ENCODE results near the gene GAS2L2. TPM values are rescaled to one million over a fixed set of nuclear protein-coding genes. Genes with fewer than 3 reads are reported as not detected.

GAS2L2 gene
- total RNA-seq, 1 experiment from 2014 or later: 0.15 TPM

DNA sequence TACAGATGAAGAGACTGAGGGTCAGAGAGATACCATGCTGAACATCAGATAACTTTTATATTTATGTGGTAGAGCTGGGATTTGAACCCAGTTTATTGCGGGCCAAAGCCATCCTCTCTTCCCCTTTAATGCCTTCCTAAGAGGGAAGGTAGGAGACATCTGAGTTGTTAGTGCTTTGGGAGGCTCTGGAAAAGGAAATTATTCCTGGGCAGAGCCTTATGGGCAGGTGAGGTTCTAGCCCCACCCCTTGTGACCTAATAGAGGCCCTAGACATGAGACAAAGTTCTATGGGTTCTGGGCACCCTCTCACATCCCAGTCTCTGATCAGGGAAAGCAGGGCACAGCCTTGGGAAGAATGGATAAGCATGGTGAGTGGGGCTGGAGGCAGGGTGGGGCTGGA is 7.5 kb upstream of the GAS2L2 start, which contains the start of gene C17orf50:
Gene C17orf50, plus strand, starts transcription at position 301 of the 400 bp plus-strand sequence. Its CDS starts 55 bp downstream, at position 356.
- Mint-ChIP-seq H3K27me3 (ENCODE audit: low read depth) (peaks cover 11% of the 10 kb centered on the region), H3K9me3 (no peaks in the 10 kb centered on the region), H3K36me3 (no peaks in the 10 kb centered on the region), H3K27ac (no peak within 1 kb of the TSS), H3K4me3 (no peak within 1 kb of the TSS), H3K4me1 (peaks cover 10% of the 10 kb centered on the region)
- ChIA-PET CTCF (interaction anchor here (5.8 kb wide), 1 partner anchor 10 kb away, joined by 100 read pairs; the partner anchor contains the start of gene GAS2L2), POLR2A (interaction anchor here (0.9 kb wide), 1 partner anchor 48 kb away, joined by 3 read pairs; no protein-coding TSS in a partner anchor)
- no peak for DNase-seq (ENCODE audit: low spot score)
- TF ChIP-seq ESRRA (CRISPR knock-in tag; IDR thresholded peaks at IDR 0.05; ENCODE audit: borderline replicate concordance): no peak
- no peak for TF ChIP-seq EMX1 (CRISPR knock-in tag; IDR thresholded peaks at IDR 0.05)
- no peak for TF ChIP-seq FOXJ3 (CRISPR knock-in tag; IDR thresholded peaks at IDR 0.05; ENCODE audit: borderline replicate concordance)
- TF ChIP-seq, protein P1, sequence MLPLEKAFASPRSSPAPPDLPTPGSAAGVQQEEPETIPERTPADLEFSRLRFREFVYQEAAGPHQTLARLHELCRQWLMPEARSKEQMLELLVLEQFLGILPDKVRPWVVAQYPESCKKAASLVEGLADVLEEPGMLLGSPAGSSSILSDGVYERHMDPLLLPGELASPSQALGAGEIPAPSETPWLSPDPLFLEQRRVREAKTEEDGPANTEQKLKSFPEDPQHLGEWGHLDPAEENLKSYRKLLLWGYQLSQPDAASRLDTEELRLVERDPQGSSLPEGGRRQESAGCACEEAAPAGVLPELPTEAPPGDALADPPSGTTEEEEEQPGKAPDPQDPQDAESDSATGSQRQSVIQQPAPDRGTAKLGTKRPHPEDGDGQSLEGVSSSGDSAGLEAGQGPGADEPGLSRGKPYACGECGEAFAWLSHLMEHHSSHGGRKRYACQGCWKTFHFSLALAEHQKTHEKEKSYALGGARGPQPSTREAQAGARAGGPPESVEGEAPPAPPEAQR (CRISPR knock-in tag; IDR thresholded peaks at IDR 0.05): no peak
- no peak for TF ChIP-seq JAZF1 (CRISPR knock-in tag; IDR thresholded peaks at IDR 0.05)
- TF ChIP-seq, protein P2, sequence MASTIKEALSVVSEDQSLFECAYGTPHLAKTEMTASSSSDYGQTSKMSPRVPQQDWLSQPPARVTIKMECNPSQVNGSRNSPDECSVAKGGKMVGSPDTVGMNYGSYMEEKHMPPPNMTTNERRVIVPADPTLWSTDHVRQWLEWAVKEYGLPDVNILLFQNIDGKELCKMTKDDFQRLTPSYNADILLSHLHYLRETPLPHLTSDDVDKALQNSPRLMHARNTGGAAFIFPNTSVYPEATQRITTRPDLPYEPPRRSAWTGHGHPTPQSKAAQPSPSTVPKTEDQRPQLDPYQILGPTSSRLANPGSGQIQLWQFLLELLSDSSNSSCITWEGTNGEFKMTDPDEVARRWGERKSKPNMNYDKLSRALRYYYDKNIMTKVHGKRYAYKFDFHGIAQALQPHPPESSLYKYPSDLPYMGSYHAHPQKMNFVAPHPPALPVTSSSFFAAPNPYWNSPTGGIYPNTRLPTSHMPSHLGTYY (CRISPR knock-in tag; IDR thresholded peaks at IDR 0.05): no peak
- no peak for TF ChIP-seq TEAD4 (CRISPR knock-in tag; IDR thresholded peaks at IDR 0.05)
- TF ChIP-seq ZBTB21 (CRISPR knock-in tag; IDR thresholded peaks at IDR 0.05; ENCODE audit: borderline replicate concordance): no peak
- TF ChIP-seq SP1 (CRISPR knock-in tag; conservative IDR thresholded peaks at IDR 0.05): no peak
- no peak for TF ChIP-seq CBFB (CRISPR knock-in tag; IDR thresholded peaks at IDR 0.05; ENCODE audit: low read depth)
- no peak for TF ChIP-seq CREB1 (CRISPR knock-in tag; IDR thresholded peaks at IDR 0.05)
- no peak for TF ChIP-seq IRF2 (CRISPR knock-in tag; IDR thresholded peaks at IDR 0.05; ENCODE audit: borderline replicate concordance, low read depth)
- ATAC-seq: no peak

DNA sequence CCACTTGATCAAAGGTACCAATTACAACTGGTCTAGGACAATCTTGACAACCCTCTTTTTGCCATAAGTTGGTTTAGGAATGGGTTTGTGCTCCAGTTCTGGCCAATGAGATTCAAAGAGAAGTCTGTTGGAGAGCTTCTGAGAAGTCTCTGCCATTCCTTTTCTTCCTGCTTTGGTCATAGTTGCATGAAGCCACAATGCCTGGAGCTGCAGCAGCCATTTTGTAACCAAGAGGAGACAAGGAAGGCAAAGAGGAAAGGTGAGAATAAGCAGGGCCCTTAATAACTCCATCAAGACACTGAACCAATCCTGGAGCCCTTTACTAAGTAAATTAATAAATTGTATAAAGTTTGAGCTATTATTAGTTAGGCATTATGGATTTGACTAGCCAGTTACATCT is 4.2 kb upstream of the GAS2L2 start:
- ChIA-PET CTCF (interaction anchor here (1.8 kb wide), 1 partner anchor 48 kb away, joined by 5 read pairs; no protein-coding TSS in a partner anchor), POLR2A (no interaction called here)
- Mint-ChIP-seq H3K4me3 (no peak overlapping the region), H3K27me3 (ENCODE audit: low read depth) (peaks cover 5% of the 10 kb centered on the region), H3K36me3 (no peaks in the 10 kb centered on the region), H3K9me3 (no peaks in the 10 kb centered on the region), H3K4me1 (peaks cover 7% of the 10 kb centered on the region), H3K27ac (no peak overlapping the region)
- no peak for DNase-seq (ENCODE audit: low spot score)
- ATAC-seq: no peak
- TF ChIP-seq, protein P3, sequence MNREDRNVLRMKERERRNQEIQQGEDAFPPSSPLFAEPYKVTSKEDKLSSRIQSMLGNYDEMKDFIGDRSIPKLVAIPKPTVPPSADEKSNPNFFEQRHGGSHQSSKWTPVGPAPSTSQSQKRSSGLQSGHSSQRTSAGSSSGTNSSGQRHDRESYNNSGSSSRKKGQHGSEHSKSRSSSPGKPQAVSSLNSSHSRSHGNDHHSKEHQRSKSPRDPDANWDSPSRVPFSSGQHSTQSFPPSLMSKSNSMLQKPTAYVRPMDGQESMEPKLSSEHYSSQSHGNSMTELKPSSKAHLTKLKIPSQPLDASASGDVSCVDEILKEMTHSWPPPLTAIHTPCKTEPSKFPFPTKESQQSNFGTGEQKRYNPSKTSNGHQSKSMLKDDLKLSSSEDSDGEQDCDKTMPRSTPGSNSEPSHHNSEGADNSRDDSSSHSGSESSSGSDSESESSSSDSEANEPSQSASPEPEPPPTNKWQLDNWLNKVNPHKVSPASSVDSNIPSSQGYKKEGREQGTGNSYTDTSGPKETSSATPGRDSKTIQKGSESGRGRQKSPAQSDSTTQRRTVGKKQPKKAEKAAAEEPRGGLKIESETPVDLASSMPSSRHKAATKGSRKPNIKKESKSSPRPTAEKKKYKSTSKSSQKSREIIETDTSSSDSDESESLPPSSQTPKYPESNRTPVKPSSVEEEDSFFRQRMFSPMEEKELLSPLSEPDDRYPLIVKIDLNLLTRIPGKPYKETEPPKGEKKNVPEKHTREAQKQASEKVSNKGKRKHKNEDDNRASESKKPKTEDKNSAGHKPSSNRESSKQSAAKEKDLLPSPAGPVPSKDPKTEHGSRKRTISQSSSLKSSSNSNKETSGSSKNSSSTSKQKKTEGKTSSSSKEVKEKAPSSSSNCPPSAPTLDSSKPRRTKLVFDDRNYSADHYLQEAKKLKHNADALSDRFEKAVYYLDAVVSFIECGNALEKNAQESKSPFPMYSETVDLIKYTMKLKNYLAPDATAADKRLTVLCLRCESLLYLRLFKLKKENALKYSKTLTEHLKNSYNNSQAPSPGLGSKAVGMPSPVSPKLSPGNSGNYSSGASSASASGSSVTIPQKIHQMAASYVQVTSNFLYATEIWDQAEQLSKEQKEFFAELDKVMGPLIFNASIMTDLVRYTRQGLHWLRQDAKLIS (CRISPR knock-in tag; IDR thresholded peaks at IDR 0.05; ENCODE audit: borderline replicate concordance): no peak
- TF ChIP-seq, protein P4, sequence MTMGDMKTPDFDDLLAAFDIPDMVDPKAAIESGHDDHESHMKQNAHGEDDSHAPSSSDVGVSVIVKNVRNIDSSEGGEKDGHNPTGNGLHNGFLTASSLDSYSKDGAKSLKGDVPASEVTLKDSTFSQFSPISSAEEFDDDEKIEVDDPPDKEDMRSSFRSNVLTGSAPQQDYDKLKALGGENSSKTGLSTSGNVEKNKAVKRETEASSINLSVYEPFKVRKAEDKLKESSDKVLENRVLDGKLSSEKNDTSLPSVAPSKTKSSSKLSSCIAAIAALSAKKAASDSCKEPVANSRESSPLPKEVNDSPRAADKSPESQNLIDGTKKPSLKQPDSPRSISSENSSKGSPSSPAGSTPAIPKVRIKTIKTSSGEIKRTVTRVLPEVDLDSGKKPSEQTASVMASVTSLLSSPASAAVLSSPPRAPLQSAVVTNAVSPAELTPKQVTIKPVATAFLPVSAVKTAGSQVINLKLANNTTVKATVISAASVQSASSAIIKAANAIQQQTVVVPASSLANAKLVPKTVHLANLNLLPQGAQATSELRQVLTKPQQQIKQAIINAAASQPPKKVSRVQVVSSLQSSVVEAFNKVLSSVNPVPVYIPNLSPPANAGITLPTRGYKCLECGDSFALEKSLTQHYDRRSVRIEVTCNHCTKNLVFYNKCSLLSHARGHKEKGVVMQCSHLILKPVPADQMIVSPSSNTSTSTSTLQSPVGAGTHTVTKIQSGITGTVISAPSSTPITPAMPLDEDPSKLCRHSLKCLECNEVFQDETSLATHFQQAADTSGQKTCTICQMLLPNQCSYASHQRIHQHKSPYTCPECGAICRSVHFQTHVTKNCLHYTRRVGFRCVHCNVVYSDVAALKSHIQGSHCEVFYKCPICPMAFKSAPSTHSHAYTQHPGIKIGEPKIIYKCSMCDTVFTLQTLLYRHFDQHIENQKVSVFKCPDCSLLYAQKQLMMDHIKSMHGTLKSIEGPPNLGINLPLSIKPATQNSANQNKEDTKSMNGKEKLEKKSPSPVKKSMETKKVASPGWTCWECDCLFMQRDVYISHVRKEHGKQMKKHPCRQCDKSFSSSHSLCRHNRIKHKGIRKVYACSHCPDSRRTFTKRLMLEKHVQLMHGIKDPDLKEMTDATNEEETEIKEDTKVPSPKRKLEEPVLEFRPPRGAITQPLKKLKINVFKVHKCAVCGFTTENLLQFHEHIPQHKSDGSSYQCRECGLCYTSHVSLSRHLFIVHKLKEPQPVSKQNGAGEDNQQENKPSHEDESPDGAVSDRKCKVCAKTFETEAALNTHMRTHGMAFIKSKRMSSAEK (CRISPR knock-in tag; IDR thresholded peaks at IDR 0.05; ENCODE audit: borderline replicate concordance): no peak
- TF ChIP-seq ZNF263 (CRISPR knock-in tag; IDR thresholded peaks at IDR 0.05; ENCODE audit: low read depth) (no peak), NR3C1 (CRISPR knock-in tag; conservative IDR thresholded peaks at IDR 0.05; ENCODE audit: low read depth) (no peak)
- TF ChIP-seq, protein P5, sequence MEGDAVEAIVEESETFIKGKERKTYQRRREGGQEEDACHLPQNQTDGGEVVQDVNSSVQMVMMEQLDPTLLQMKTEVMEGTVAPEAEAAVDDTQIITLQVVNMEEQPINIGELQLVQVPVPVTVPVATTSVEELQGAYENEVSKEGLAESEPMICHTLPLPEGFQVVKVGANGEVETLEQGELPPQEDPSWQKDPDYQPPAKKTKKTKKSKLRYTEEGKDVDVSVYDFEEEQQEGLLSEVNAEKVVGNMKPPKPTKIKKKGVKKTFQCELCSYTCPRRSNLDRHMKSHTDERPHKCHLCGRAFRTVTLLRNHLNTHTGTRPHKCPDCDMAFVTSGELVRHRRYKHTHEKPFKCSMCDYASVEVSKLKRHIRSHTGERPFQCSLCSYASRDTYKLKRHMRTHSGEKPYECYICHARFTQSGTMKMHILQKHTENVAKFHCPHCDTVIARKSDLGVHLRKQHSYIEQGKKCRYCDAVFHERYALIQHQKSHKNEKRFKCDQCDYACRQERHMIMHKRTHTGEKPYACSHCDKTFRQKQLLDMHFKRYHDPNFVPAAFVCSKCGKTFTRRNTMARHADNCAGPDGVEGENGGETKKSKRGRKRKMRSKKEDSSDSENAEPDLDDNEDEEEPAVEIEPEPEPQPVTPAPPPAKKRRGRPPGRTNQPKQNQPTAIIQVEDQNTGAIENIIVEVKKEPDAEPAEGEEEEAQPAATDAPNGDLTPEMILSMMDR (IDR thresholded peaks at IDR 0.05): no peak
- TF ChIP-seq, protein P6, sequence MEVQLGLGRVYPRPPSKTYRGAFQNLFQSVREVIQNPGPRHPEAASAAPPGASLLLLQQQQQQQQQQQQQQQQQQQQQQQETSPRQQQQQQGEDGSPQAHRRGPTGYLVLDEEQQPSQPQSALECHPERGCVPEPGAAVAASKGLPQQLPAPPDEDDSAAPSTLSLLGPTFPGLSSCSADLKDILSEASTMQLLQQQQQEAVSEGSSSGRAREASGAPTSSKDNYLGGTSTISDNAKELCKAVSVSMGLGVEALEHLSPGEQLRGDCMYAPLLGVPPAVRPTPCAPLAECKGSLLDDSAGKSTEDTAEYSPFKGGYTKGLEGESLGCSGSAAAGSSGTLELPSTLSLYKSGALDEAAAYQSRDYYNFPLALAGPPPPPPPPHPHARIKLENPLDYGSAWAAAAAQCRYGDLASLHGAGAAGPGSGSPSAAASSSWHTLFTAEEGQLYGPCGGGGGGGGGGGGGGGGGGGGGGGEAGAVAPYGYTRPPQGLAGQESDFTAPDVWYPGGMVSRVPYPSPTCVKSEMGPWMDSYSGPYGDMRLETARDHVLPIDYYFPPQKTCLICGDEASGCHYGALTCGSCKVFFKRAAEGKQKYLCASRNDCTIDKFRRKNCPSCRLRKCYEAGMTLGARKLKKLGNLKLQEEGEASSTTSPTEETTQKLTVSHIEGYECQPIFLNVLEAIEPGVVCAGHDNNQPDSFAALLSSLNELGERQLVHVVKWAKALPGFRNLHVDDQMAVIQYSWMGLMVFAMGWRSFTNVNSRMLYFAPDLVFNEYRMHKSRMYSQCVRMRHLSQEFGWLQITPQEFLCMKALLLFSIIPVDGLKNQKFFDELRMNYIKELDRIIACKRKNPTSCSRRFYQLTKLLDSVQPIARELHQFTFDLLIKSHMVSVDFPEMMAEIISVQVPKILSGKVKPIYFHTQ (CRISPR knock-in tag; IDR thresholded peaks at IDR 0.05): no peak
